Erythroblast (primary cell): ENCODE data around the gene SCAMP3.

ENCODE experiments used
- GATA1 ChIP-seq: IDR thresholded peaks from 2 replicates; pipeline ENCODE4 v1.6.1; 2011; ENCODE audit warnings: low read depth, mild to moderate bottlenecking, control low read depth, low read length, moderate library complexity
- POLR2A ChIP-seq: IDR thresholded peaks from 2 replicates; pipeline ENCODE4 v1.6.1; 2011; ENCODE audit warnings: mild to moderate bottlenecking, low read length

DNA sequence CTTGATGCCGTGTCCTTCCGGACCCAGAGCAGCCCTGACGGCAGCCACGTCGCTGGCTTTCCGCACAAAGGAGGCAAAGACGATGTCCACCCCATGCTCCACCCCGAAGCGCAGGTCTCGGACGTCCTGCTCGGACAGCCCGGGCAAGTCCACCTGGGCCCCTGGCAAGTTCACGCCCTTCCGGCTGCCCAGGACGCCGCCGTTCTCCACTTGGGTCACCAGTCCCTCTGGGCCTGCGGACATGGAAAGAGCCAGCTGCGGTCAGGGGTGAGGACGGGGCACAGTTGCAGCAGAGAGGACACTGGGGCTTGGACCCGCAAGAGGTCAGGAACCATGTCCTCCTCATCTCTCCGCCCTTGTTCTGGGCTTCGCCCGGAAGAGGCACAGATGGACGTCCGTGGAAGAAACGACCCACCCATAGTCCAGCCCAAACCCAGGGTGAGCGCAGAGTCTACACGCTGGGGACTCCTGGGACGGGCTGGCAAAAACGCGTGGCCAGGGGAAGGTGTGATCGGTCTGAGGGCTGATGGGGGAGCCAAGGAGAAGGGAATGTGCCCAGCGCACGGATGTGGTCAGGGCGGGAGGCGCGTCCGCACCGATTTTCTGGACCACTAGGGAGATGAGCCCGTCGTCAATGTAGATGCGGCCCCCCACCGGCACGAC, 32.5 kb upstream of the SCAMP3 start:
- TF ChIP-seq POLR2A = no peak
- no peak for TF ChIP-seq GATA1
